Right lobe of liver (tissue), 6 donors: ENCODE measurements around the gene SERPINA1. TPM values are rescaled to one million over a fixed set of nuclear protein-coding genes. Genes with fewer than 3 reads are reported as not detected.

Source experiments
- ATAC-seq, 4 donors: fragments of 200-7000 bp; cut with Tn5 transposase; one replicate each; pipeline ENCODE4 v1.9.1; 2020; ENCODE audit warnings: mild to moderate bottlenecking in 4 of 4, moderate library complexity in 4 of 4
- DNase-seq, 3 donors: peaks; one replicate each; pipeline ENCODE4 v3.0.0-alpha.2; 2020
- H3K27ac ChIP-seq, 3 donors: fragments of 200-600 bp; one replicate each; pipeline ENCODE4 v1.8.0; 2022
- H3K27me3 ChIP-seq, 2 donors: fragments of 200-600 bp; one replicate each; pipeline ENCODE4 v1.8.0; 2022
- H3K36me3 ChIP-seq, 4 donors: fragments of 200-600 bp; sonication (generic) in 1 of 4; one replicate each; pipeline versions ENCODE4 v1.5.1 to v1.8.0; 2017 to 2022; ENCODE audit warnings: control low read depth in 1 of 4
- H3K4me1 ChIP-seq, 4 donors: fragments of 200-600 bp; sonication (generic) in 1 of 4; one replicate each; pipeline versions ENCODE4 v1.5.1 to v1.8.0; 2017 to 2022; ENCODE audit warnings: control low read depth in 1 of 4
- H3K4me3 ChIP-seq, 3 donors: fragments of 200-600 bp; one replicate each; pipeline ENCODE4 v1.8.0; 2022
- H3K9me3 ChIP-seq, 4 donors: fragments of 200-600 bp; sonication (generic) in 1 of 4; one replicate each; pipeline versions ENCODE4 v1.5.1 to v1.8.0; 2017 to 2022; ENCODE audit warnings: control low read depth in 1 of 4
- CTCF ChIP-seq, 4 donors: fragments of 200-600 bp in 3 of 4; fragments of 450-650 bp in 1 of 4; IDR thresholded peaks; one replicate each; pipeline versions ENCODE4 v1.5.1 to v1.8.0; 2016 to 2022; ENCODE audit warnings: antibody characterized with exemption in 4 of 4, mild to moderate bottlenecking in 2 of 4
- POLR2A ChIP-seq: fragments of 450-650 bp; IDR thresholded peaks from one replicate; pipeline ENCODE4 v1.6.1; 2017; ENCODE audit warnings: antibody characterized with exemption, mild to moderate bottlenecking
- WGBS: methylation state at CpG from one replicate; pipeline ENCODE4 v1.1.6; 2018; ENCODE audit warnings: low coverage, low lambda C conversion rate; ENCODE audit not compliant: insufficient coverage; ENCODE audit errors: missing lambda C conversion rate; 5-methylcytosine and 5-hydroxymethylcytosine counted together
- intact Hi-C, 2 donors: fragments of 100-400 bp; cut with DNase I; formaldehyde crosslinking; loops; one replicate each; pipeline versions ENCODE4 v1.11.2 to v1.14.1; 2022
- total RNA-seq, 6 experiments: library from RNA; depleted of rRNA in 2 of 6; stranded (reverse); fragments of >200 nt in 2 of 6; fragmentation: NEBNext Ultra II Directional in 3 of 6; extraction: Animal tissue kit (Norgen Biotek cat#: 25700) in 3 of 6; gene quantifications; one replicate each; pipeline versions ENCODE4 v1.1.0 to v1.2.4, GENCODE V29; 2016 to 2023
- donor health status: DM: no; HTN: yes; CAD: no.
- donor health status: DM: no; HTN: no; CAD: no.
- donor health status: DM: no; HTN: no; CAD: no.
- donor health status: DM: no; HTN: yes; CAD: no.
- donor health status: DM: no; HTN: yes; CAD: no.

SERPINA1 gene
- total RNA-seq, 6 experiments from 2014 or later, result 18,575 to 39,670 (median 31,917) TPM

GRCh38 chr14:94387051-94388026, 1.1 kb downstream of the SERPINA1 start:
- no peak for TF ChIP-seq CTCF (IDR thresholded peaks at IDR 0.05)
- peak; percentile 67 for TF ChIP-seq POLR2A
- no peaks in the 10 kb centered on the region for H3K27me3 ChIP-seq
- H3K4me1 ChIP-seq, result peaks cover 0 to 62% (median 12%) of the 10 kb centered on the region in 4 donors
- 21% methylated on average over 11 of the region's 12 CpGs for WGBS
- H3K27ac ChIP-seq, result peak overlapping the region; percentile 90 to 97 (median 96)
- intact Hi-C loops, result no loop called here
- H3K36me3 ChIP-seq, result peaks cover 0 to 46% (median 19%) of the 10 kb centered on the region in 4 donors
- peak overlapping the region; percentile 43 to 93 (median 90) for H3K4me3 ChIP-seq
- H3K9me3 ChIP-seq, result no peaks in the 10 kb centered on the region
- DNase-seq (peak in 2 of 3 donors; percentile 19 to 68), ATAC-seq (no peak)

- Histone ChIP-seq H3K9me3 (no peaks in the 10 kb centered on the region), H3K27me3 (no peaks in the 10 kb centered on the region), H3K27ac (peak overlapping the region; percentile 90 to 97 (median 96)), H3K36me3 (peaks cover 0 to 56% (median 25%) of the 10 kb centered on the region in 4 donors), H3K4me1 (peaks cover 0 to 55% (median 9%) of the 10 kb centered on the region in 4 donors), H3K4me3 (peak overlapping the region; percentile 43 to 93 (median 90))
- TF ChIP-seq CTCF (IDR thresholded peaks at IDR 0.05), result no peak
- TF ChIP-seq POLR2A, result peak; percentile 23
- intact Hi-C loops, result no loop called here
- 29% methylated on average over 12 of the region's 14 CpGs for WGBS
- no peak for ATAC-seq
- peak in 2 of 3 donors; percentile 31 to 46 for DNase-seq
Observed at GRCh38 chr14:94386085-94387031, 2.0 kb downstream of the SERPINA1 start.

- intact Hi-C loops, result no loop called here
- peak overlapping the region; percentile 6 to 93 (median 90) for H3K4me3 ChIP-seq
- 44% methylated on average over 2 of the region's 3 CpGs for WGBS
- H3K4me1 ChIP-seq, result peaks cover 0 to 49% (median 7%) of the 10 kb centered on the region in 4 donors
- H3K27ac ChIP-seq, result peak overlapping the region; percentile 90 to 97 (median 96)
- peak; percentile 4 for TF ChIP-seq POLR2A
- TF ChIP-seq CTCF (IDR thresholded peaks at IDR 0.05), result no peak
- DNase-seq (peak in 2 of 3 donors; percentile 43 to 49), ATAC-seq (peak in 2 of 4 donors; percentile 1 to 2)
- peaks cover 0 to 63% (median 33%) of the 10 kb centered on the region in 4 donors for H3K36me3 ChIP-seq
- no peaks in the 10 kb centered on the region for H3K27me3 ChIP-seq
- no peaks in the 10 kb centered on the region for H3K9me3 ChIP-seq
Observed at GRCh38 chr14:94385553-94386057, 2.8 kb downstream of the SERPINA1 start.

- no peak for TF ChIP-seq POLR2A
- no peak for TF ChIP-seq CTCF (IDR thresholded peaks at IDR 0.05)
- Histone ChIP-seq H3K36me3 (peaks cover 0 to 76% (median 43%) of the 10 kb centered on the region in 4 donors), H3K27ac (peak overlapping the region; percentile 90 to 97 (median 96)), H3K27me3 (no peaks in the 10 kb centered on the region), H3K4me1 (peaks cover 0 to 37% (median 6%) of the 10 kb centered on the region in 4 donors), H3K4me3 (peak overlapping the region in 2 of 3 donors; percentile 90 to 93), H3K9me3 (no peaks in the 10 kb centered on the region)
- WGBS, result 27% methylated on average over 3 of the region's 7 CpGs
- ATAC-seq (no peak), DNase-seq (peak in 2 of 3 donors; percentile 48 to 56)
- intact Hi-C loops, result no loop called here
Observed at GRCh38 chr14:94384342-94384741, 4.1 kb downstream of the SERPINA1 start.
